ENCODE measurements around the gene ABTB1. TPM values are rescaled to one million over a fixed set of nuclear protein-coding genes. Genes with fewer than 3 reads are reported as not detected.
A peak's percentile ranks its signal among the peaks of the same experiment; 100 is the strongest.

ABTB1 gene
- polyA plus RNA-seq, 1 donor from 2014 or later, result 2.0 TPM

DNA sequence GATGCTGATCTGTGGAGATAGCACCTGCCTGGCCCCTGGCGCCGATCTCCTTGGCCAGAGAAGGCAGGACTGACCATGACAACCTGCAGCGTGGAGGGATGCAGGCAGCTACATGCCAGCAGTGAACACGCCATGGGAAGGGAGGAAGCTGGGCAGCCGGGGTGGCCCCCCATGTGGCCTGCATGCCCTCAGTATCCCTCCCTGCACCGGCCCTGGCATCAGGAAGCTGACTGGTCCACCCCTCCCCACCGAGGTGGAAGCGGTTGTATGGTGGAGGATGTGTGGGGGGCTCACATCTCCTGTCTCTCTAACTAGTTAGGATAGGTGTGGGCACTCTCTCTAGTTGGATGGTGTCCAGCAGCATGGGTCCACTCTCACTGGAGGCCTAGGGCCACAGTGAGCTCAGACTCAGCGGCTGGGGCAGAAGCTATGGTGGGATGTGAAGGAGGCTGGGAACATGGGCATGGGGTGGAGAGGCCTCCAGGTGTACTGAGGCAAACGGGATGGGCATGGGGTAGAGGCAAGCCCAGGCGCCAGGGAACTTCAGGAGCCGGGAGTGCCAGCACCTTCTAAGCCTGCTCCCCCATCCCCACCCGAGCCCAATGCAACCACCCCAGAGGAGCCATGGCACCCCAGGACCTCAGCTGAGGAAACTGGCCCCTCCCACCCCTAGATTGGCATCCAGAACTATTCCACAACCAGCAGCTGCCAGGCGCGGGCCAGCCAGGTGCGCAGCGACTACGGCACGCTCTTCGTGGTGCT lies 1.8 kb upstream of the ABTB1 start:
- no peaks in the 10 kb centered on the region for H4K20me1 ChIP-seq (ENCODE audit: insufficient read depth)
- TF ChIP-seq MXI1 (conservative IDR thresholded peaks at IDR 0.05; ENCODE audit: poor library complexity, severe bottlenecking) (no peak), TAF1 (IDR thresholded peaks at IDR 0.05; ENCODE audit: low read depth) (no peak), POLR2AphosphoS5 (IDR thresholded peaks at IDR 0.05) (no peak), EP300 (conservative IDR thresholded peaks at IDR 0.05; ENCODE audit: poor library complexity, severe bottlenecking) (no peak)
- TF ChIP-seq, protein P1, sequence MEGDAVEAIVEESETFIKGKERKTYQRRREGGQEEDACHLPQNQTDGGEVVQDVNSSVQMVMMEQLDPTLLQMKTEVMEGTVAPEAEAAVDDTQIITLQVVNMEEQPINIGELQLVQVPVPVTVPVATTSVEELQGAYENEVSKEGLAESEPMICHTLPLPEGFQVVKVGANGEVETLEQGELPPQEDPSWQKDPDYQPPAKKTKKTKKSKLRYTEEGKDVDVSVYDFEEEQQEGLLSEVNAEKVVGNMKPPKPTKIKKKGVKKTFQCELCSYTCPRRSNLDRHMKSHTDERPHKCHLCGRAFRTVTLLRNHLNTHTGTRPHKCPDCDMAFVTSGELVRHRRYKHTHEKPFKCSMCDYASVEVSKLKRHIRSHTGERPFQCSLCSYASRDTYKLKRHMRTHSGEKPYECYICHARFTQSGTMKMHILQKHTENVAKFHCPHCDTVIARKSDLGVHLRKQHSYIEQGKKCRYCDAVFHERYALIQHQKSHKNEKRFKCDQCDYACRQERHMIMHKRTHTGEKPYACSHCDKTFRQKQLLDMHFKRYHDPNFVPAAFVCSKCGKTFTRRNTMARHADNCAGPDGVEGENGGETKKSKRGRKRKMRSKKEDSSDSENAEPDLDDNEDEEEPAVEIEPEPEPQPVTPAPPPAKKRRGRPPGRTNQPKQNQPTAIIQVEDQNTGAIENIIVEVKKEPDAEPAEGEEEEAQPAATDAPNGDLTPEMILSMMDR (IDR thresholded peaks at IDR 0.05; ENCODE audit: poor library complexity, severe bottlenecking), result no peak
- TF ChIP-seq, protein P2, sequence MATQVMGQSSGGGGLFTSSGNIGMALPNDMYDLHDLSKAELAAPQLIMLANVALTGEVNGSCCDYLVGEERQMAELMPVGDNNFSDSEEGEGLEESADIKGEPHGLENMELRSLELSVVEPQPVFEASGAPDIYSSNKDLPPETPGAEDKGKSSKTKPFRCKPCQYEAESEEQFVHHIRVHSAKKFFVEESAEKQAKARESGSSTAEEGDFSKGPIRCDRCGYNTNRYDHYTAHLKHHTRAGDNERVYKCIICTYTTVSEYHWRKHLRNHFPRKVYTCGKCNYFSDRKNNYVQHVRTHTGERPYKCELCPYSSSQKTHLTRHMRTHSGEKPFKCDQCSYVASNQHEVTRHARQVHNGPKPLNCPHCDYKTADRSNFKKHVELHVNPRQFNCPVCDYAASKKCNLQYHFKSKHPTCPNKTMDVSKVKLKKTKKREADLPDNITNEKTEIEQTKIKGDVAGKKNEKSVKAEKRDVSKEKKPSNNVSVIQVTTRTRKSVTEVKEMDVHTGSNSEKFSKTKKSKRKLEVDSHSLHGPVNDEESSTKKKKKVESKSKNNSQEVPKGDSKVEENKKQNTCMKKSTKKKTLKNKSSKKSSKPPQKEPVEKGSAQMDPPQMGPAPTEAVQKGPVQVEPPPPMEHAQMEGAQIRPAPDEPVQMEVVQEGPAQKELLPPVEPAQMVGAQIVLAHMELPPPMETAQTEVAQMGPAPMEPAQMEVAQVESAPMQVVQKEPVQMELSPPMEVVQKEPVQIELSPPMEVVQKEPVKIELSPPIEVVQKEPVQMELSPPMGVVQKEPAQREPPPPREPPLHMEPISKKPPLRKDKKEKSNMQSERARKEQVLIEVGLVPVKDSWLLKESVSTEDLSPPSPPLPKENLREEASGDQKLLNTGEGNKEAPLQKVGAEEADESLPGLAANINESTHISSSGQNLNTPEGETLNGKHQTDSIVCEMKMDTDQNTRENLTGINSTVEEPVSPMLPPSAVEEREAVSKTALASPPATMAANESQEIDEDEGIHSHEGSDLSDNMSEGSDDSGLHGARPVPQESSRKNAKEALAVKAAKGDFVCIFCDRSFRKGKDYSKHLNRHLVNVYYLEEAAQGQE (IDR thresholded peaks at IDR 0.05; ENCODE audit: borderline replicate concordance), result no peak
- H3F3A ChIP-seq (ENCODE audit: insufficient read depth, low read length, poor library complexity, severe bottlenecking), result no peaks in the 10 kb centered on the region
- no peak overlapping the region for H3K27ac ChIP-seq (ENCODE audit: low read length)
- H3K9ac ChIP-seq (ENCODE audit: low read length), result no peak overlapping the region
- no peak overlapping the region for H3K4me2 ChIP-seq (ENCODE audit: low read length)
- H3K36me3 ChIP-seq (ENCODE audit: insufficient read depth, low read length), result peaks cover 3% of the 10 kb centered on the region
- no peaks in the 10 kb centered on the region for H3K9me3 ChIP-seq (ENCODE audit: low read length)
- no peak overlapping the region for H2AFZ ChIP-seq (ENCODE audit: low read depth, low read length)
- H3K79me2 ChIP-seq (replicated peaks; ENCODE audit: insufficient read depth, low read length), result no peaks in the 10 kb centered on the region
- H3K27me3 ChIP-seq (ENCODE audit: insufficient read depth, low read depth, low read length), result no peaks in the 10 kb centered on the region
- no peak overlapping the region for H3K4me3 ChIP-seq (ENCODE audit: low read length)
- no peaks in the 10 kb centered on the region for H3K9me2 ChIP-seq (ENCODE audit: insufficient read depth, low read length)

DNA sequence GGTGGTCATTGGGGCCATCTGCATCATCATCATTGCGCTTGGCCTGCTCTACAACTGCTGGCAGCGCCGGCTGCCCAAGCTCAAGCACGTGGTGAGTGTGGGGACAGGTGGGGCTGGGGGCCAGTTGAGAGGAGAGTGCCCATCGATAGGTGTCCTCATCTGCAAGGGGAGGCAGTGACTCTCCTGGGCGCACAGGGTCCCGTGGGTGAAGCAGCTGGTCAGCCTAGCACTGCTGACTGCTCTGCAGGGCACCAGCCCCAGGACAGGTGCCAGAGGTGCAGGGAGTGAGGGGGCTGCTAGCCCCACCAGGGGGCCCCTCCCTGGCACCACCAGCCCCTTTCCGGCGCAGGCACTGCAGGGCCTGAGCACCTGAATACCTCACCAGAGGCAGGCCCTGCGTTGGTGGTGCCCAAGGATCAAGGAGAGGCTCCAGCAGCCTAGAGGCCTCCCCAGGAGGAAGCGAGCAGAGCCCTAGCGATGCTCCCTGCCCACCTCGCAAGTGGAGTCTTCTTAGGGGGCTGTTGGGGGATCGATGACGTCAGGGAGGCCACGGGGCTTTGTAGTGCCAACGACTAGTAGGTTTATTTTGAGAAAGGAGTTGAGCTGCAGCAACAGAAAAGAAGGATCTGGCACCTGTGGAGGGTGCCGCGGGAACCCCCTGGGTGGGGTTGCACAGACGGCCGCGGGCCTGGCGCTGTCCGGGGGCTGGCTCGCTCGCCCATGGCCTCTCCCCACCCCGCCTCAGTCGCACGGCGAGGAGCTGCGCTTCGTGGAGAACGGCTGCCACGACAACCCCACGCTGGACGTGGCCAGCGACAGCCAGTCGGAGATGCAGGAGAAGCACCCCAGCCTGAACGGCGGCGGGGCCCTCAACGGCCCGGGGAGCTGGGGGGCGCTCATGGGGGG lies 976 bp upstream of the ABTB1 start:
- Histone ChIP-seq H3K27me3 (ENCODE audit: insufficient read depth, low read depth, low read length) (no peaks in the 10 kb centered on the region), H2AFZ (ENCODE audit: low read depth, low read length) (no peak overlapping the region), H3K79me2 (replicated peaks; ENCODE audit: insufficient read depth, low read length) (no peaks in the 10 kb centered on the region), H3K4me3 (ENCODE audit: low read length) (peak overlapping the region; percentile 43), H3K4me2 (ENCODE audit: low read length) (no peak overlapping the region), H3K9ac (ENCODE audit: low read length) (no peak overlapping the region), H3K36me3 (ENCODE audit: insufficient read depth, low read length) (no peaks in the 10 kb centered on the region), H3K9me3 (ENCODE audit: low read length) (no peaks in the 10 kb centered on the region), H3K27ac (ENCODE audit: low read length) (no peak overlapping the region), H3K9me2 (ENCODE audit: insufficient read depth, low read length) (no peaks in the 10 kb centered on the region), H4K20me1 (ENCODE audit: insufficient read depth) (no peaks in the 10 kb centered on the region), H3F3A (ENCODE audit: insufficient read depth, low read length, poor library complexity, severe bottlenecking) (no peaks in the 10 kb centered on the region)
- TF ChIP-seq SMC3 (conservative IDR thresholded peaks at IDR 0.05; ENCODE audit: poor library complexity) (no peak), POLR2AphosphoS5 (IDR thresholded peaks at IDR 0.05) (no peak), RAD21 (conservative IDR thresholded peaks at IDR 0.05) (no peak)
- TF ChIP-seq, protein P2 (IDR thresholded peaks at IDR 0.05; ENCODE audit: borderline replicate concordance), result no peak
